HG03520 (cell line): Measurements from ENCODE around the gene FILIP1L.
"Not testable (repeated sequence)": the region's sequence is repeated elsewhere in the genome, so short reads cannot be mapped to it uniquely, and the experiment has no call there.

ENCODE experiments used
- ATAC-seq: cut with Tn5 transposase; IDR thresholded peaks from one replicate; pipeline ENCODE4 v1.9.1; 2021; ENCODE audit warnings: mild to moderate bottlenecking, moderate library complexity; ENCODE audit not compliant: unreplicated experiment

The FILIP1L gene

GRCh38 chr3:100099621-100100020 lies 14.7 kb downstream of the FILIP1L start:
- ATAC-seq: no peak

GRCh38 chr3:100098784-100099070 lies 15.6 kb downstream of the FILIP1L start:
- ATAC-seq: no peak

GRCh38 chr3:100097919-100098783 lies 16.1 kb downstream of the FILIP1L start:
- no peak for ATAC-seq

GRCh38 chr3:100096866-100097265 lies 17.4 kb downstream of the FILIP1L start:
- ATAC-seq: no peak

GRCh38 chr3:100096286-100096685 lies 18.0 kb downstream of the FILIP1L start:
- ATAC-seq: not testable (repeated sequence)

GRCh38 chr3:100093831-100094230 lies 20.5 kb downstream of the FILIP1L start:
- no peak for ATAC-seq

- no peak for ATAC-seq
Observed at GRCh38 chr3:100090669-100091005, 23.7 kb downstream of the FILIP1L start.

GRCh38 chr3:100089812-100090668 lies 24.3 kb downstream of the FILIP1L start:
- peak; percentile 70 for ATAC-seq

- ATAC-seq: no peak
Observed at GRCh38 chr3:100088735-100089368, 25.4 kb downstream of the FILIP1L start.

GRCh38 chr3:100087198-100087597 lies 27.1 kb downstream of the FILIP1L start:
- ATAC-seq: peak; percentile 81

- no peak for ATAC-seq
Observed at GRCh38 chr3:100086401-100086800, 27.9 kb downstream of the FILIP1L start.

- no peak for ATAC-seq
Observed at GRCh38 chr3:100084100-100084806, 30.0 kb downstream of the FILIP1L start.

GRCh38 chr3:100083209-100083608 lies 31.1 kb downstream of the FILIP1L start:
- no peak for ATAC-seq

- no peak for ATAC-seq
Observed at GRCh38 chr3:100082714-100083113, 31.6 kb downstream of the FILIP1L start.

GRCh38 chr3:100081986-100082692 lies 32.2 kb downstream of the FILIP1L start:
- no peak for ATAC-seq

- no peak for ATAC-seq
Observed at GRCh38 chr3:100081311-100081710, 33.0 kb downstream of the FILIP1L start.

GRCh38 chr3:100080573-100080972 lies 33.7 kb downstream of the FILIP1L start:
- ATAC-seq: no peak

GRCh38 chr3:100079328-100079727 lies 35.0 kb downstream of the FILIP1L start:
- no peak for ATAC-seq

GRCh38 chr3:100076731-100077529 lies 37.4 kb downstream of the FILIP1L start:
- ATAC-seq: no peak
